PC-9 (cell line): ENCODE measurements around the gene SBSN. TPM values are rescaled to one million over a fixed set of nuclear protein-coding genes. Genes with fewer than 3 reads are reported as not detected.

Experiments used
- BruUV-seq: library from RNA; stranded (reverse); fragments of 400-500 nt; replicated peaks from 2 replicates; lab custom pipeline; 2021; lab: Mats Ljungman, UMichigan
- CTCF ChIA-PET: fragments of 300-600 bp; sonication (Branson Sonifier 250); formaldehyde crosslinking; loops from one replicate; lab custom pipeline; 2022; ENCODE audit warnings: antibody characterized with exemption; lab: Charles Lee
- POLR2A ChIA-PET: fragments of 300-600 bp; sonication (Branson Sonifier 250); formaldehyde crosslinking; loops from one replicate; lab custom pipeline; 2022; ENCODE audit warnings: antibody characterized with exemption; ENCODE audit not compliant: unreplicated experiment; lab: Charles Lee
- DNase-seq, 2 experiments: peaks; one replicate each; pipeline versions ENCODE4 v3.0.0 to v3.0.0-alpha.2; 2015 to 2022; ENCODE audit warnings: mixed read lengths in 1 of 2
- H2AFZ ChIP-seq: fragments of 200-600 bp; sonication (generic); 2 replicates; pipeline ENCODE4 v1.8.1; 2017; ENCODE audit warnings: antibody characterized with exemption
- H3F3A ChIP-seq: fragments of 200-600 bp; sonication (generic); 2 replicates; pipeline ENCODE4 v1.8.1; 2017; ENCODE audit warnings: antibody characterized with exemption, mild to moderate bottlenecking, low read depth; ENCODE audit not compliant: insufficient read depth
- H3K27ac ChIP-seq: fragments of 200-600 bp; sonication (generic); 2 replicates; pipeline ENCODE4 v1.6.1; 2016; ENCODE audit warnings: mixed run types
- H3K27me3 ChIP-seq: fragments of 200-600 bp; sonication (generic); 2 replicates; pipeline ENCODE4 v1.6.1; 2016; ENCODE audit warnings: low read depth, mixed run types; ENCODE audit not compliant: insufficient read depth
- H3K36me3 ChIP-seq: fragments of 200-600 bp; sonication (generic); 2 replicates; pipeline ENCODE4 v1.6.1; 2016; ENCODE audit warnings: low read depth, mixed run types
- H3K4me1 ChIP-seq: fragments of 200-600 bp; sonication (generic); replicated peaks from 2 replicates; pipeline ENCODE4 v1.6.1; 2016; ENCODE audit warnings: mixed run types; ENCODE audit not compliant: insufficient read depth
- H3K4me2 ChIP-seq: fragments of 200-600 bp; sonication (generic); 2 replicates; pipeline ENCODE4 v1.6.1; 2017; ENCODE audit warnings: mixed run types
- H3K4me3 ChIP-seq: fragments of 200-600 bp; sonication (generic); 2 replicates; pipeline ENCODE4 v1.6.1; 2016; ENCODE audit warnings: mixed run types
- H3K79me2 ChIP-seq: fragments of 200-600 bp; sonication (generic); 2 replicates; pipeline ENCODE4 v1.6.1; 2017; ENCODE audit warnings: low read depth, mixed run types
- H3K9me2 ChIP-seq: fragments of 200-600 bp; sonication (generic); 2 replicates; pipeline ENCODE4 v1.8.1; 2017; ENCODE audit warnings: mild to moderate bottlenecking; ENCODE audit not compliant: insufficient read depth
- H3K9me3 ChIP-seq: fragments of 200-600 bp; sonication (generic); 2 replicates; pipeline ENCODE4 v1.8.1; 2016; ENCODE audit warnings: low read depth; ENCODE audit not compliant: insufficient read depth
- H4K20me1 ChIP-seq: fragments of 200-600 bp; sonication (generic); 2 replicates; pipeline ENCODE4 v1.8.1; 2017; ENCODE audit not compliant: insufficient read depth
- CTCF ChIP-seq: fragments of 200-600 bp; sonication (generic); conservative IDR thresholded peaks from 2 replicates; pipeline ENCODE4 v1.6.1; 2017; ENCODE audit warnings: mixed run types, antibody characterized with exemption, mild to moderate bottlenecking, moderate library complexity
- EZH2 ChIP-seq: fragments of 200-600 bp; sonication (generic); IDR thresholded peaks from 2 replicates; pipeline ENCODE4 v1.8.0; 2017; ENCODE audit warnings: antibody characterized with exemption, low read depth
- intact Hi-C: fragments of 100-400 bp; cut with micrococcal nuclease; formaldehyde crosslinking; loops from one replicate; pipeline ENCODE4 v1.10.0; 2022; ENCODE audit not compliant: unreplicated experiment
- total RNA-seq: library from RNA; stranded (reverse); gene quantifications from 2 replicates; pipeline ENCODE4 v1.2.3, GENCODE V29; 2021

The SBSN gene
- total RNA-seq, 1 experiment from 2014 or later = 0.76 TPM

GRCh38 chr19:35562776-35563175 is 34.7 kb upstream of the SBSN start:
- H3K27me3 ChIP-seq = peaks cover 38% of the 10 kb centered on the region
- intact Hi-C loops = no loop called here
- H4K20me1 ChIP-seq = no peaks in the 10 kb centered on the region
- no peaks in the 10 kb centered on the region for H3K4me1 ChIP-seq
- ChIA-PET POLR2A (no interaction called here), CTCF (interaction anchor here (0.6 kb wide), 1 partner anchor 26 kb away, joined by 3 read pairs; no protein-coding TSS in a partner anchor)
- H3K79me2 ChIP-seq = no peaks in the 10 kb centered on the region
- H3K9me3 ChIP-seq = no peaks in the 10 kb centered on the region
- H3K27ac ChIP-seq = no peak overlapping the region
- no peak for DNase-seq
- no peak overlapping the region for H3K4me3 ChIP-seq
- H3K4me2 ChIP-seq = no peak overlapping the region
- BruUV-seq = no TSS peak
- H3K9me2 ChIP-seq = no peaks in the 10 kb centered on the region
- no peak overlapping the region for H2AFZ ChIP-seq
- no peaks in the 10 kb centered on the region for H3F3A ChIP-seq
- TF ChIP-seq EZH2 (no peak), CTCF (no peak)
- no peaks in the 10 kb centered on the region for H3K36me3 ChIP-seq

- no peaks in the 10 kb centered on the region for H3K9me3 ChIP-seq
- no peak overlapping the region for H3K4me3 ChIP-seq
- CTCF ChIA-PET = interaction anchor here (0.6 kb wide), 1 partner anchor 25 kb away, joined by 3 read pairs; no protein-coding TSS in a partner anchor
- no peak overlapping the region for H3K4me2 ChIP-seq
- H3F3A ChIP-seq = no peaks in the 10 kb centered on the region
- no peaks in the 10 kb centered on the region for H3K4me1 ChIP-seq
- intact Hi-C loops = no loop called here
- no peak for TF ChIP-seq EZH2
- TF ChIP-seq CTCF = no peak
- peaks cover 38% of the 10 kb centered on the region for H3K27me3 ChIP-seq
- H3K9me2 ChIP-seq = no peaks in the 10 kb centered on the region
- no peaks in the 10 kb centered on the region for H3K79me2 ChIP-seq
- no TSS peak for BruUV-seq
- no peak for DNase-seq
- POLR2A ChIA-PET = no interaction called here
- no peak overlapping the region for H2AFZ ChIP-seq
- H3K27ac ChIP-seq = no peak overlapping the region
- H4K20me1 ChIP-seq = no peaks in the 10 kb centered on the region
- no peaks in the 10 kb centered on the region for H3K36me3 ChIP-seq
These were observed 34.2 kb upstream of the SBSN start for GRCh38 chr19:35562336-35562735.

- BruUV-seq = no TSS peak
- CTCF ChIA-PET = no interaction called here
- no peak for DNase-seq
These were observed 33.3 kb upstream of the SBSN start for GRCh38 chr19:35561436-35561835.

More at GRCh38 chr19:35561436-35561835, 33.3 kb upstream of the SBSN start:
- Histone ChIP-seq H3K9me2 (no peaks in the 10 kb centered on the region), H3K79me2 (no peaks in the 10 kb centered on the region), H4K20me1 (no peaks in the 10 kb centered on the region), H3K9me3 (no peaks in the 10 kb centered on the region), H3K27ac (no peak overlapping the region), H3K4me2 (no peak overlapping the region), H3K4me1 (no peaks in the 10 kb centered on the region), H3K36me3 (no peaks in the 10 kb centered on the region), H3K27me3 (peaks cover 38% of the 10 kb centered on the region), H2AFZ (no peak overlapping the region), H3K4me3 (no peak overlapping the region), H3F3A (no peaks in the 10 kb centered on the region; the same call in 1 of the 2 replicates)
- intact Hi-C loops = no loop called here
- TF ChIP-seq CTCF (no peak), EZH2 (no peak)
- POLR2A ChIA-PET = no interaction called here
